ENCODE data around the gene SORCS3.

The SORCS3 gene

DNA sequence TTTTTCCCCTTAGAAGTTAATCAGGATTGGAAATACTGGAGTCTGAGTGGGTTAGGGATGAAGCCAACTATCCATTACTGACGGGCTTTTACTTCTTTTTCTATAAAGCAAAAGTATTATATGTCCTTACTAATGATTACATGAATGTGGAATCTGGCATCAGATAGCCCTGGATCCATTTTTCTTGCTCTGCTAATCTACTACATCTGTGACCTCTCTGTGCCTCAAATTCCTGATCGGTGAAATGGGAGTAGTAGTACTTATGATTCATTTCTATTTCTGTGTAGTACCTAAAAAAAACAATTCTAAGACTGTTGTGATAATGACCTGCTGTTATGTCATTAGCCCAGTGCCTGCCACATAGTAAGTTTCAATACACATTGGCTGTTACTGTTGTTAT is 621.6 kb downstream of the SORCS3 start:
- no peak for DNase-seq (ENCODE audit: low spot score)

DNA sequence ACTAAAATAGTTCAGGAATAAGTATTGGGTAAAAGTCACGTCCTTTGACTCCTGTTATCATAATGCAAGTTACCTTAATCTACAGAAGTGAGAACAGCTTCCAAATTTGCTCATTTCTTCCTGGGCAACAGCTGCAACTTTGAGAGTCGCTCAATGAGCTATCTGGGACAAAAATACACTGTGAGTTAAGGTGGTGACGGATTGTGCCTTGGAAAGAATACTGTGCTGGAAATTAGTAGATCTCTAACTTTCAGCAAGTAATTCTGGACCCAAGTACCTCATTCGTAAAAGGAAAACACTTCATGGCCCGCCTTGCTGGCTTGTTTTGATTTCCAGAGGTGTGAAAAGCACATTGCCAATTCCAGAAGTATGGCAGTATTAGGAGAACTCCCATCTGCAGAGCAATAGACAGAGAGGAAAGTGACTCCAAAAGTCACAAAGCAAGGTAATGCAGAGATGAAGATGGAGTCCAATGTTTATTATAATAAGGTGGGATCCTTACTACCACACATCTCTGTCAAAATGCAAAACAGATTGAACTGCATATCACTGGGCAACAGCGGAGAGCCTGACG is 626.0 kb downstream of the SORCS3 start:
- no peak for DNase-seq (ENCODE audit: low spot score)

DNA sequence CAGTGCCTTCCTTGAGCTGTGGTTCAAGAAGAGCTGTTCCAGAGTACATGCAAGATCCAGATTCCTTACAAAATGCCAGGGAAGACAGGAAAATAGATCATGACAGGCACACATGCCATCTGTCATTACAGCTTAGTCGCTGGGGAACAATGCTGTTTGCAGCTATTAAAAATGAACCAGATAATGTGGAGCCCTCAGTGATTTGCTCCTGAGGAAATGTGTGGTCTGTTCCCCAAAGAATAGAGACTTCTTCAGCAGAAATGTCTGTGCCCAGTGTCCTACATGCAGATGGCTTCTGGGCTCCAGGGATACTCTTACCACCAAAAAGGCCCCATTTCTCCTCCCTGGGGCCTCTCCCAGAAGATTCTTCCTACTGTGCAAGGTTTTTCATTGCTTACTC is 627.9 kb downstream of the SORCS3 start:
- no peak for DNase-seq (ENCODE audit: low spot score)

DNA sequence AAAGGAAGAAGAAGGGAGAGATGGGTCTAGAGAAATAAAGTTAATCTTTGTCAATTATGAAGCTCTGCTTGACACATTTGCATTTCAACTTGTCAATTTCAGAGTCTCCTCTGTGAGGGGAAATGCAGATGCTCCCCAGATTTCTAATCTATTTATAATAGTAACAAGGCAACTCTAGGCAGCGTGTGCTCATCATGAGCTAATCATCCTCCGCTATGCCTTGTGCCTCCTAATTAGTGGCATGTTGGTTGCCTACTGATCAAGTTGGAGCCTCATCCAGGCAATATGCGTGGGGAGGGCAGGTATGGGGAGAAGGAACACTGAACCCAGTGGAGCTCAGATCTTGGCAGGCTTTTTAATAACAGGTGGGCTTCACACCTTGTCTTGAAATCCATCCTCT is 628.6 kb downstream of the SORCS3 start:
- DNase-seq (ENCODE audit: low spot score), result no peak

DNA sequence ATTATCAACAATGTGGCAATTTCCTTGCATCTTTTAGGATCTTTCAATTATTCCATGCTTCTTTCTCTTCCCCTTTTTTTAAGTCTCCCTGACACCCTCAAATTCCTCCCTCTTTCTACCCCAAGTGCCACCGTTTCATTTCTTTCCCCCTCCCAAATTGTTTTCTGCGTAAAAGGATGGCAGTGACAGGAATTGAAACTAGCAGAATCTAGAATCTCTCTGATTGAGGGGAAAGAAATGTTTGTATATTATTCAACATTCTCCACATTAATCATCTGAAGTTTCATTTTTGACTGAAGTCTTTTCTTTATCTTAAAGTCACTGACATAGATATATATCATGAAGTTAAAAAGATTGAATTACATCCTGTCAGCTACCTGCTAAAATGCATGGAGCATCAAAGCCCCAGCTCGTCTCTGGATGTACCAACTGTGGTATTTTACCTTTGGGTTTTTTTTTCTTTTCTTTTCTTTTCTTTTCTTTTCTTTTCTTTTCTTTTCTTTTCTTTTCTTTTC is 633.5 kb downstream of the SORCS3 start:
- DNase-seq (ENCODE audit: low spot score), result no peak

DNA sequence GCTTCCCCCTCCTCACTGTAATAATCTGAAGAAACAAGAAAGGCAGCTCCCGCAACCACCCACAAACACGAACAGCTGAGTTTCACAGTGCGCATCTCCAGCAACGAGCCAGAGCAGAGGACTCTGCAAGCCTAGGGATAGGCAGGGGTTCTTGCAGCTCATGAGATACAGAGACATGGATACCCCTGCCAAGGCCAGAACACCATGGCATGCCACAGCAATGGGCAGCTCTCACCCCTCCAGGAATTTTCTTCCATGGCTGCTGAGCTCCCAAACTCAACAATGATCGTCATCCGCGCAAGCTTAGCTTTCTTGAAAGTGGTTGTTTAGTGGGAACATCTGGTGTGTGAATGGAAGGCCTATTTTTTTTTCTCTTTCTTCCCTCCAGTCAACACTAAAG is 637.3 kb downstream of the SORCS3 start:
- DNase-seq (ENCODE audit: low spot score), result no peak

DNA sequence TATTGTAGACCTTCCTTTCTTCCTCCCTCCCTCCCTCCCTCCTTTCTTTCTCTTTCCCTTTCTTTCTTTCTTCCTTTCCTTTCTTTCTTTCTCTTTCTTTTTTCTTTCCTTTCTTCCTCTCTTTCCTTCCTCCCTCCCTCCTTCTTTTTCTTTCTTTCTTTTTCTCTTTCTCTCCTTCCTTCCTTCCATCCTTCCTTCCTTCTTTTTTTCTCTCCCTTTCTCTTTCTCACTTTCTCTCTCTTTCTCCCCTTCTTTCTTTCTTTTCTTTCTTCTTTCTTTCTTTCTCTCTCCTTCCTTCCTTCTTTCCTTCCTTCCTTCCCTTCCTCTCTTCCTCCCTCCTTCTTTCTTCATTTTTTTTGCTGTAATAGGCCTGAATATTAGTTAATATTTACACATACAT is 638.0 kb downstream of the SORCS3 start:
- DNase-seq (ENCODE audit: low spot score), result no peak

DNA sequence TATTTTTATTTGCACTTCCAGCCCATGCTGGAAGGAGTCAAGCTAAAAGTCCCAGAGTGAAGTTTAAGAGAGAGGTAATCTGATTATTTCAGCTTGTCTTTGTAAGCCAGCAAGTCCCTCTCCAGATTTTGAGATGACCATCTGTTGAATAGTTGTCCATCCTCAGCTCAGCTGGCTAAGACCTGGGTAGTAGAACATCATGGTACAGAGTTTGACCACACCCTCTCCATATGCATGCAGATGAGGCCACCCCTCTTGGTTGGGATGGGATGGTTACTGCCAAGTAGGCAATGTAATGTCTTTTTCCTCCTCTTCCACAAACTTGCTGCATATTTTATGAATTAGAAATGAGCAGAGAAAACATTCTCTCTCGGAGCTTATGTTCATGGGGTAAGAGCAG is 639.8 kb downstream of the SORCS3 start:
- no peak for DNase-seq (ENCODE audit: low spot score)

DNA sequence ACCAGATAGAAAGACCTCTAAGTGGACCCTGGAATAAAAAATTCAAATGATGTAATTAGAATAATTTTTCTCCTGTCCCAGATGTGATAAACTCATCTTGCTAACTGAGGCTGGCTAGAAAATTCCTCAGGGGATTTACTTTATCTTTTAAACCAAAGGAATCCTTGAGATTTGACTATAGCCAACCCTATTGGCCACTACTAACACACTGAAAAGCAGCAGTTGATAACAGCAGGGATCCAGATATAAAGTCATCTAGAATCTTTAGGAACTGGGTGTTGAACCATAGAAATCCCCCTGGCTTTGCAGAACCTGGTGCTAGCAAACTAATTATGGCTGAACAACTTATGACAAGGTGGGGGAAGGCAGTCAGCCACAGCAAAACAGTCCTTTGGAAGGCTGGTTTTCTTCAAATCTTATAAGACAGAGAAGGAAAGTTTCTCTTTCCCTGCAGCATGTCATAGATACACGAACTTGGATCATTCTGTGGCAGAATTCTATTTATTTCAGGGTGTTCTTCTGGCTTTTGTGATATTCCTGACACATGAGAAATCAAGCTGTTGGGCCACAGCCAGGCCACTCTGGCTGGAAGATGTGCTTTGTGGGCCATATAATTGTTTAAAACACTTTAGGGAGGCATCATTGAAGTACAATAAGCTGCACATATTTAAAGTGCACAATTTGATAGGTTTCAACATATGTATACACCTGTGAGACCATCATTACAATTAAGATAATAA is 643.6 kb downstream of the SORCS3 start:
- no peak for DNase-seq (ENCODE audit: low spot score)

DNA sequence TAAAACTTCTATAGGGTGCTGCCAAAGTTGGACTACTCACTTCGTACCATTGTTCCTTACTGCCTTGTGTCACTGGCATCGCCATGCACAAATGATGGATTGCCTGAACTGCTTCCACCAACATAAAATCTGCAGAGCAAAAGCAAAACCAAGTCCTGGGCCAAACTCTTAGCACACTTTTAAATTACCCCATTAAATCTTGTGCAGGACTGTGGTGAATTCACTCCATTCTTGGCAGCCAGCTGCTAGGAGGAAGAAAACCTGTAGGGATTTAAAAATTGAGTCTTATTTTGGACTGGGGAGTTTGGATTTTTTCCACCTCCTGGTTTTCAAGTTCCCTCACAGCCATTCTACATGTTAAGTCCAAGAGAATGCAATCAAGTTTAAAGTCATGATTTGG is 646.9 kb downstream of the SORCS3 start:
- DNase-seq (ENCODE audit: low spot score), result no peak

DNA sequence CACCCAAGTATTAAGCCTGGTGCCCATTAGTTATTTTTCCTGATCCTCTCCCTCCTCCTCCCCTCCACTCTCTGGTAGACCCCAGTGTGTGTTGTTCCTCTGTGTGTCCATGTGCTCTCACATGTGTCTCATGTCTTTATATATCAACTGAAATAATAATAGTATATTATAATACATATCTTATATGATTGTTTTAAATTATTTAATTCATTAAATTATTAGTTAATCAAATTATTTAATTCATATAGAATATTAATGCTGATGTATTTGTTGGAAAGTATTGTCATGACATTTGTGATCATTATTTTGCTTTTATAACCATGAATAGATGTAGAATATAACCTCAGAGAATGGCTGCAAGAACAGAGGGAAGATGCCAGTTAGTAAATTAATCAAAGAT is 647.5 kb downstream of the SORCS3 start:
- no peak for DNase-seq (ENCODE audit: low spot score)

DNA sequence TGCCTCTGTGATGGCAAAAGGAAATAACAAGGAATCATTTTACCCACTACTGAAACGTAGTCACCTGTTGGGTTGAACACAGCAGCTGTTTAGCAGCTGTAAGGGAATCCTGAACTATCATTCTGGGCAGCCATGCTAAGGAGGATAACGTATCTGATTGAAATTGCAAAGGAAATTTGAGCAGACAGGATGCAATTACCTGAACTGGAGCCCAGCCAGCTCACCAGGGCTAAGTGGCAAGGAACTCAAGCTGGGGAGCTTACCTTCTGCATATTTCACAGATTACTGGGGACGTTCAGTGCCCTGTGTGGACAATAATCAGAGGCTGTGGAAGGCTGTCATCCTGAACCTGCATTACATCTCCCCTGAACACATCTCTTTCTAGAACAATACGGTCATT is 650.5 kb downstream of the SORCS3 start:
- DNase-seq (ENCODE audit: low spot score), result no peak

DNA sequence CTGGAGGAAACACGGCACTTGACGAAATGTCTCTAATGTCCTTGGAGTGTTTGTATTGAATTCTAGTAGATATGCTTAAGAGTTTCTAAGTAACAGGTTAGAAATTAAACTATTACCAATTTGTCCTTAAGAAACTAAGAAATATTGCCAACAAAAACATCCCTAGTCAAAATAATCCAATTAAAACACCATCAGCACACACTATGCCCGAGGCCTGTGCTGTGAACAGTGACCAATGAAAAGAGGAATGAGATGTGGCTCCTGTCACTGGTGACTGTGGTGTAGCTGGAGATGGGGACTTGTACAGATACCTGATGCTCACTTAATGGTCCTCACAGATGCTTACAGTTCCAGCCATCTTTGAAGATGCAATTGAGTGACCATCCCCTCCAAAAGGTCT is 651.1 kb downstream of the SORCS3 start:
- no peak for DNase-seq (ENCODE audit: low spot score)

Data from left forelimb (tissue), 1 donor.